Stimulated activated CD8-positive, alpha-beta memory T cell treated with anti-CD3 and anti-CD28 coated beads, Interleukin-7, amount 100 ng/mL, for 24 hours (primary cell): ENCODE results near the gene EFEMP2.

ENCODE experiments used
- DNase-seq: peaks from one replicate; pipeline ENCODE4 v3.0.0-alpha.2; 2020; ENCODE audit warnings: low read depth

EFEMP2 gene

DNA sequence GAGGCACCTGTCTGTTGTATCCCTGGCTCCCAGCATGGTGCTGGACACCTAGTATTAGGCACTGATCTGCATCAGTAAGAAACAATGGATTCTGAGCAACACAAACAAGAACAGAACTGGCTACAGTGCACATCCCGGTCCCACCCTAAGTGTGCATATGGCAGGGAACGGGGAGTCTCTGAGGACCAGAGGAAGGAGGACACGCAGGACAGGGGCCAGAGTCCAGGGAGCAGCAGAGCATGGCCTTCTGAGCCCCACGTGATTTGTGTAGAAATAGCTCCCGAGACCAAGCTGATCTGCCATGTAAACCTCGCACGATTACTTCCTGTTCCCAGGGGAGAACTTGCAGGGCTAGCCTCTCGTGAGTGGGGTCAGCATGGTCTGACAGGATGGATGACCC, 51.5 kb downstream of the EFEMP2 start:
- DNase-seq = no peak

DNA sequence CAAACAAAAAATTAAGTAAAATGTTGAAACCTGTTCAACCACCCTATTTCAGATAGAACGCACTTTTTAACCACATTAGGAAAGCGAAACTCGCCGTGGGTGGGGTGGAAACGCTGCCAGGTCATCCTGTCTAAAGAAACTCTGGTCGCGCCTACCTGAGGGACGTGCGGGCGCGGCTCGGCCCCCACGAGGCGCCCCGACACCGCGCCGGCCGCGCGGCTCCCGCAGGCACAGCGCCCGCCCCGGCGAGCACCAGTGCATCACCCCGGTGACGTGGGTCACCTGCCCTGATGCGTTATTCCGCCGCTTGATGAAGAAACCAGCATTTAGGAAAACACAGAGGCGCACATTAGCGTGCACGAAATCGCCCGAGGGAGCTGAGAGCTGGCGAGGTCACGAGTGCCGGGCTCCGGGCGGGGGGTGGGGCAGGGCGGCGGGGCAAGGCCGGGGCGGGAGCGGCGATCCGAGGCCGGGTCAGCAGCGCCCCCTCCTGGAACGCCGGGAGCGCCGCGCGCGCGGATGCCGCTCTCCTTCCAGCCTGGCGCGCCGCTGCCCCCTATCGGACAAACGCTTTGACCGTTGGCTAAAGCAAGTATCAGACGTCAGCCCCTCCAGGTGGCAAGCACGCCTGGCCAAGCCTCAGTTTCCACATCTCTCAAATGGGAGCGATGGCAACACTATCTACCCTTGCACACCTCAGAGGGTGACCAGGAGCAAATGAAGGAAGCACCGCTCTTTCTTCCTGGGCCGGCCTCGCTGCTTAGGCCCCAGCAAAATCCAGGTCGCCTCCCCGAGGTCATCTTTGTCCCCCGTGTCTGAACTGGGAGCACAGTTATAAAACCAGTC, 54.5 kb downstream of the EFEMP2 start:
- DNase-seq = peak; percentile 96

DNA sequence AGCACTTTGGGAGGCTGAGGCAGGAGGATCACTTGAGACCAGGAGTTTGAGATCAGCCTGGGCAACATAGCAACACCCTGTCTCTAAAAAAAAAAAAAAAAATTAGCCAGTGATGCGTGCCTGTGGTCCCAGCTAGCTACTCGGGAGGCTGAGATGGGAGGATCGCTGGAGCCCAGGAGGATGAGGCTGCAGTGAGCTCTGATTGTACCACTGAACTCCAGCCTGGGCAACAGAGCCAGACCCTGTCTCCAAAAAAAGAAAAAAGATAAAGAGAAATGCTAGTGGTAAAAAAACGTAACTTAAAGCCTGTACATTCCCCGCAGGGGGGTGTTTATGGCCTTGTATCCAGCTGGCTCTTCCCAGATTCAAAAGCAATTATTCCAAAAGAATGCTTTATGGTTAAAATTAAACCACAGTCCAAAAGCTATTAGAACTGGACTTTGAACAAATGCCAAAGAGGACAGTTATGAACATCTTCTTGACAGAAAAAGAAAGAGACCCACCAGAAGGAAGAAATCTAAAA, 55.2 kb downstream of the EFEMP2 start:
- no peak for DNase-seq

DNA sequence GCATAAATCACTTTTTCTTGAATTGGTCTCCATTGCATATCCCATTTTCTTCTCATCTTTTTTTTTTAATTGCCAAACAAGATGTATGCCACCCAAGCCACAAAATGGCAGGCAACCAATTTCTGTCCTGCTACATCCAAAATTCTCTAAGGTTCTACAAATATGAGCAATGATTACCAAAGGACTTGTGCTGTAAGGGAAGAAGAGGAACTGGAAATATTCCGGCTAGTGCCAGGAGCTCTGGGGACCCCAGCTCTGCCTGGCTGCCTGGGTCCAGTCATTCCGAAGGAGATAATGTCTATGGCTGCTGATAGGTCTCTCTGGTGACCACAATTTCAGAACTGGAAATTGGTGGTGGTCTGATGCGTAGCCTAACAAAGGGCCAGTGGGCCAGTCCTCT, 55.9 kb downstream of the EFEMP2 start:
- DNase-seq = no peak
